Activated CD4-positive, CD25-positive, alpha-beta regulatory T cell (primary cell): Measurements from ENCODE around the gene TNNT2.

Experiments used
- DNase-seq, 4 experiments: peaks; one replicate each; lab custom pipeline; 2025; lab: John Stamatoyannopoulos, UW

Gene TNNT2

GRCh38 chr1:201376464-201377374, 761 bp downstream of the TNNT2 start:
- no peak for DNase-seq

- no peak for DNase-seq
Measured at GRCh38 chr1:201376107-201376463, 1.4 kb downstream of the TNNT2 start.

- no peak for DNase-seq
Measured at GRCh38 chr1:201375169-201375568, 2.3 kb downstream of the TNNT2 start.

- no peak for DNase-seq
Measured at GRCh38 chr1:201374364-201374763, 3.1 kb downstream of the TNNT2 start.

GRCh38 chr1:201371792-201372191, 5.7 kb downstream of the TNNT2 start:
- no peak for DNase-seq

GRCh38 chr1:201371276-201371675, 6.2 kb downstream of the TNNT2 start:
- no peak for DNase-seq

- no peak for DNase-seq
Measured at GRCh38 chr1:201370500-201370899, 7.0 kb downstream of the TNNT2 start.

GRCh38 chr1:201369209-201369608, 8.3 kb downstream of the TNNT2 start:
- DNase-seq, result no peak

GRCh38 chr1:201366696-201367095, 10.8 kb downstream of the TNNT2 start:
- no peak for DNase-seq

GRCh38 chr1:201365251-201365650, 12.2 kb downstream of the TNNT2 start:
- no peak for DNase-seq

- no peak for DNase-seq
Measured at GRCh38 chr1:201364808-201365105, 12.7 kb downstream of the TNNT2 start.

GRCh38 chr1:201363467-201363866, 14.0 kb downstream of the TNNT2 start:
- no peak for DNase-seq

- DNase-seq, result no peak
Measured at GRCh38 chr1:201362906-201363305, 14.6 kb downstream of the TNNT2 start.

GRCh38 chr1:201361652-201362504, 15.6 kb downstream of the TNNT2 start:
- DNase-seq, result no peak

- no peak for DNase-seq
Measured at GRCh38 chr1:201360901-201361651, 16.4 kb downstream of the TNNT2 start.

GRCh38 chr1:201360486-201360885, 17.0 kb downstream of the TNNT2 start:
- no peak for DNase-seq

- no peak for DNase-seq
Measured at GRCh38 chr1:201359873-201360210, 17.6 kb downstream of the TNNT2 start.

GRCh38 chr1:201359031-201359872, 18.2 kb downstream of the TNNT2 start:
- no peak for DNase-seq

- no peak for DNase-seq
Measured at GRCh38 chr1:201358596-201358995, 18.9 kb downstream of the TNNT2 start.

GRCh38 chr1:201357636-201358348, 19.7 kb downstream of the TNNT2 start:
- no peak for DNase-seq

- DNase-seq, result no peak
Measured at GRCh38 chr1:201357211-201357610, 20.3 kb downstream of the TNNT2 start.
